Lower leg skin (tissue), 4 donors: Measurements from ENCODE around the gene STARD10. TPM values are rescaled to one million over a fixed set of nuclear protein-coding genes. Genes with fewer than 3 reads are reported as not detected.

Experiments
- DNase-seq, 2 donors: peaks; one replicate each; pipeline ENCODE4 v3.0.0-alpha.2; 2019; ENCODE audit warnings: low spot score in 2 of 2
- H3K4me3 ChIP-seq: fragments of 200-600 bp; sonication (generic); 2 replicates; pipeline ENCODE4 v1.5.1; 2017; ENCODE audit warnings: mild to moderate bottlenecking, low read depth; ENCODE audit not compliant: poor library complexity, severe bottlenecking
- CTCF ChIP-seq, 3 donors: fragments of 450-650 bp; IDR thresholded peaks; one replicate each; pipeline ENCODE4 v1.5.1; 2016; ENCODE audit warnings: antibody characterized with exemption in 3 of 3, mild to moderate bottlenecking in 3 of 3, moderate library complexity in 2 of 3
- POLR2A ChIP-seq, 2 donors: fragments of 450-650 bp; IDR thresholded peaks; one replicate each; pipeline ENCODE4 v1.6.1; 2016 to 2017; ENCODE audit warnings: antibody characterized with exemption in 2 of 2, mild to moderate bottlenecking in 1 of 2, moderate library complexity in 1 of 2
- WGBS, 2 donors: methylation state at CpG; one replicate each; pipeline ENCODE4 v1.1.5; 2018; 5-methylcytosine and 5-hydroxymethylcytosine counted together
- intact Hi-C: fragments of 100-400 bp; cut with DNase I; formaldehyde crosslinking; loops from one replicate; pipeline ENCODE4 v1.15.0; 2023; ENCODE audit warnings: low total_unique reads
- total RNA-seq, 4 donors: library from RNA; depleted of rRNA; stranded (reverse); fragments of >200 nt; gene quantifications; one replicate each; pipeline ENCODE4 v1.1.0, GENCODE V29; 2016

STARD10 gene
- total RNA-seq, 4 donors from 2014 or later, result 90.3 to 119 (median 110) TPM

GRCh38 chr11:72759468-72759985, 34.3 kb downstream of the STARD10 start:
- 80 to 83% methylated on average over 8 of the region's 8 CpGs for WGBS, 2 donors
- no peak overlapping the region for H3K4me3 ChIP-seq
- intact Hi-C loops, result no loop called here
- no peak for DNase-seq
- no peak for TF ChIP-seq POLR2A (IDR thresholded peaks at IDR 0.05)
- TF ChIP-seq CTCF (IDR thresholded peaks at IDR 0.05), result no peak

GRCh38 chr11:72758690-72759389, 35.0 kb downstream of the STARD10 start:
- no peak overlapping the region for H3K4me3 ChIP-seq
- WGBS, 2 donors, result 73 to 75% methylated on average over 17 of the region's 17 CpGs
- intact Hi-C loops, result no loop called here
- TF ChIP-seq CTCF (IDR thresholded peaks at IDR 0.05), result no peak
- no peak for TF ChIP-seq POLR2A (IDR thresholded peaks at IDR 0.05)
- peak in 1 of 2 donors; percentile 50 for DNase-seq

GRCh38 chr11:72758304-72758689, 35.5 kb downstream of the STARD10 start:
- intact Hi-C loops, result no loop called here
- no peak for TF ChIP-seq POLR2A (IDR thresholded peaks at IDR 0.05)
- no peak for TF ChIP-seq CTCF (IDR thresholded peaks at IDR 0.05)
- 85 to 92% methylated on average over 5 to 7 of the region's 7 CpGs for WGBS, 2 donors
- DNase-seq, result no peak
- H3K4me3 ChIP-seq, result no peak overlapping the region

GRCh38 chr11:72755713-72756285, 38.0 kb downstream of the STARD10 start:
- H3K4me3 ChIP-seq, result no peak overlapping the region
- no peak for DNase-seq
- intact Hi-C loops, result no loop called here
- no peak for TF ChIP-seq CTCF (IDR thresholded peaks at IDR 0.05)
- no peak for TF ChIP-seq POLR2A (IDR thresholded peaks at IDR 0.05)
- 80 to 84% methylated on average over 4 of the region's 4 CpGs for WGBS, 2 donors

GRCh38 chr11:72754544-72755155, 39.2 kb downstream of the STARD10 start:
- no peak for TF ChIP-seq POLR2A (IDR thresholded peaks at IDR 0.05)
- TF ChIP-seq CTCF (IDR thresholded peaks at IDR 0.05), result no peak
- WGBS, 2 donors, result 89 to 90% methylated on average over 47 to 48 of the region's 48 CpGs

More at GRCh38 chr11:72754544-72755155, 39.2 kb downstream of the STARD10 start:
- no peak overlapping the region for H3K4me3 ChIP-seq
- no peak for DNase-seq
- intact Hi-C loops, result no loop called here
